GM21786 (cell line): ENCODE results near the gene TRPM3.

Experiments used
- ATAC-seq: cut with Tn5 transposase; IDR thresholded peaks from one replicate; pipeline ENCODE4 v1.9.1; 2021; ENCODE audit not compliant: unreplicated experiment

Gene TRPM3

GRCh38 chr9:71105192-71105591 lies 16.2 kb downstream of the TRPM3 start:
- ATAC-seq: no peak

DNA sequence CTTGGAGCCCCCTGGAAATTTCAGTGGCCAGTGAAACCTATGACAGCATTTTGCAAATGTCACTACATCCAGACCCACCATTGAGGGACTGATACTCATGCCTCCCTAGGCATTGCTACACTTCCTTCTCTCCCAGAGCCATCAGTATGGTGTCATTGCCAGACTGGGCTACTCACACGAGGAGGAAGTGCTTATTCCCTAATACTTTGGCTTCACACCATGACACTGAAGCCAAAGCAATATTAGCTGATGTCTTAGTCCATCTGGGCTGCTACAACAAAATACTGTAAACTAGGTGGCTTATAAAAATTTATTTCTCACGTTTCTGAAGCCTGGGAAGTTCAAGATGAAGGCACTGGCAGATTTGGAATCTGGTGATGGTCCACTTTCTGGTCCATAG lies 22.6 kb downstream of the TRPM3 start:
- ATAC-seq: no peak

- ATAC-seq: no peak
Observed at GRCh38 chr9:71097671-71098070, 23.8 kb downstream of the TRPM3 start.

DNA sequence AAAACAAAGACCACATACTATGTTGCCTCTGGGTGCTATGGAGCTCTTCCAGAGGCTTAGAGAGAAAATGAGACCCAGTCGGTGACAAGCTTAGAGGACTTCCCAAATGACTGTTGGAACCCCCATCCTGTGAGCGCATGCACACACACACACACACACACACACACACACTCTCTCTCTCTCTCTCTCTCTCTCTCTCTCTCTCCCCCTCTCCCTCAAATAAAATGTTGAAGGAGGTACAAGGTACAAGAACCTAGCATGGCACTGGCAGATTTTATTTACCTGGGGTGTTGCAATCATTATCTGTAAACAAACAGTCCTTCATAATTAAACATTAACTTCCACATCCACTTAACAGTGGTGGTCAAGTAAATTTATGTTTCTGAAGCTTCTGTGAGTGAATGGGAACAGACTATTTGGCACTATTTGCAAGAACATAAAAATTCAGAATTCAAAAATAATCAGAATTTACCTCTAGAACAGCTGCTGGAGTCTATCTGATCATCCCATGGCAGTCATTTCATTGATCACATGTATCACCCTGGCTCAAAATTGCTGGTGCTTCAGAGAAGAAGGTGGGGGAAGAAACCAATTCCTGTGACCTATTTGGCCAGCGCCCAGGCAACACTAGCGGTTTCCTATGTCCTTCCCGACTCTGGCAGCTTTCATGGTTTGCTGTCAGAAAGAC lies 24.9 kb downstream of the TRPM3 start:
- no peak for ATAC-seq

DNA sequence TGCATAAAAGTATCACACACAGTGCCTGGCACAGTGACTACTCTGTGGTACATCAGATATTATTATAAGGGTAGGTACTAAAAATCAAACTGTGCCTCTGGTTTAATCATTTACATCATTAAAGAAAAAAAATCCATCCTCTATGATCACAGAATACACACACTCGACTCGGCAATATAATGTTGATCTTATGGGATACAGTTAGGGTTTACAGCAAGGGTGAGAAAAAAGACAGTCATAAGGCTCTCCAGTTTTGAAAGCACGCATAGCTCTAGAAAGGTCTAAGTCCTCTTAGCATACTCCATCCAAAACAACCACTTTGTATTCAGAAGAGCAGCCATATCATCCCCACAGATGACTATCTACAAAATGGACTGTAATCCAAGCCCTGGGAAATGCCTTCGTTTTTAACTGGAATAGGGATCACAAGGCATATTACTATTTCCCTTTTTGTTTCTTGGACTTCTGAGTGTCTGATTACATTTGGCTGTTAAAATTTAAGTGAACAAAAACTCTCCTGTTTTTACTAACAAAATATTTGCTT lies 26.6 kb downstream of the TRPM3 start:
- ATAC-seq: no peak

DNA sequence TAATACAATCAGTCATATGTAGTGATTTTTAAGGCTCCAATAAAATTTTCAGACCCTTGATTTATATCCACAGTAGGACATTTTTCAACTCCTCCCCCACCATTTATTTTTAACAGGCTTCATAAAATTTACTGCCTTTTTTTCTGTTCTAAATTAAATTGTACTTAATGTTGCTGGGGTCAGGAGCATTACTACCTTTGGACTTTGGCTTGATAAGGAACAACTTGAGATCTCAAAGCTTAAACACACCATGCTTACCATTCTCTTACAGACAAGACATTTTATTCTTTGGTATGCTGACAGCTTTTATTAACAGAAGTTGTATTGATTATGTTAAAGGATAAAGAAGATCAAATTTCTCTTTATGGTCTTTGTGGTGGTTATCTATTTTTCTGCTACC lies 30.5 kb downstream of the TRPM3 start:
- ATAC-seq: no peak

DNA sequence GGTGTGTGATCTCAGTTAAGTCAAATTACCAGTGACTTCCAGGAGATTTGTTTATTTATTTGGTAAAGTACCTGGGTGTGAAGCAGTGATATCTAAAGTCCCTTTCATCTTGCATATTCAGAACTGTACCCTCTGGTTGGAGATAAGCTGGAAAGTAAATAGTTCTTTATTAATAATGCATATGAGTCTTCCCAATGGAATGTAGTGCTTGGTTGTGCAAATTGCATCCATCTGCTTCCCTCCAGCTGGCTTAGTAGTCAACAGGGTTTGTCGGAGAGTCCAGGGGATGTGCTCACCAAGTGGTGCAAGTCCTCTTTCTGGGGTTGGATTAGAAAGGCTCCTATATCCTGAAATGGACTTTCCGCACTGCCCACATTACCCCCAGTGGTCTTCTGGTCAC lies 42.0 kb downstream of the TRPM3 start:
- ATAC-seq: no peak

DNA sequence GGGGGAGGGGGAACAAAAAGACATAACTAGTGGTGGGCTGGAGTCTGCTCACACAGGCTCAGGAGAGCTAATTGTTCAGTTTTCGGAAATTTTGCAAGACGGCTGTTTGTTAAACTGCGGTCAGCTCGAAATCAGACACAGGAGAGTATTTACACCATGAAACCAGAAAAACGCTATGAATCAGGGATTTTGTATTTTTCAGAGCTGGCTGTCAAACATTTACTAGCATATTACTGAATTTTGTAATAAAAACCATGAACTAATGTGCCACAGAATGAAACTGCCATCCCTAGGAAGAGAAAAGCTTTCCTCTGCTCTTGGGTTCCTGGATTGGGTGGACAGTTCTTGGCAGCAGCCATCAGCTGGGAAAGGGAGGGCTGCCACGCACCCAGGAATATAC lies 45.3 kb downstream of the TRPM3 start:
- no peak for ATAC-seq

GRCh38 chr9:71073494-71073893 lies 47.9 kb downstream of the TRPM3 start:
- ATAC-seq: no peak

- ATAC-seq: no peak
Observed at GRCh38 chr9:71072587-71072986, 48.8 kb downstream of the TRPM3 start.

- no peak for ATAC-seq
Observed at GRCh38 chr9:71071633-71072032, 49.8 kb downstream of the TRPM3 start.

- no peak for ATAC-seq
Observed at GRCh38 chr9:71058660-71059059, 62.8 kb downstream of the TRPM3 start.

DNA sequence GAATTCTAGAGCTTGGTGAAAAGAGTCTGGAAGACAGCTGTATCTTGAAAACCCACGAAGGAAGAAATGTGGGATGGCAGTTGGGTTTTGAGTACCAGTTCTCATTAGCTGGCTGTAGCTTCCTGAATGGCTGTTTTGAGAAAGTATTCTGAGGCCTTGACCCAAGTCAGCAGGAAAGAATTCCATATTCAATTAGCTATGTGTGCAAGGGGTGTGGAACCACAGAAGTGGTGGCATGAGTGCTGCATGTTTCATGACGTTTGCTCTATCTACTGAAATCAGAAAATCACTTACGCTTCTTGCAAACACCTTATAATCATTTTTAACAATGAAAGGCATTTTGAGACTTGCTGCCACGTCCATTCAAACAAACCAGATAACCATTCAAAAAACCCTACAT lies 69.1 kb downstream of the TRPM3 start:
- no peak for ATAC-seq

DNA sequence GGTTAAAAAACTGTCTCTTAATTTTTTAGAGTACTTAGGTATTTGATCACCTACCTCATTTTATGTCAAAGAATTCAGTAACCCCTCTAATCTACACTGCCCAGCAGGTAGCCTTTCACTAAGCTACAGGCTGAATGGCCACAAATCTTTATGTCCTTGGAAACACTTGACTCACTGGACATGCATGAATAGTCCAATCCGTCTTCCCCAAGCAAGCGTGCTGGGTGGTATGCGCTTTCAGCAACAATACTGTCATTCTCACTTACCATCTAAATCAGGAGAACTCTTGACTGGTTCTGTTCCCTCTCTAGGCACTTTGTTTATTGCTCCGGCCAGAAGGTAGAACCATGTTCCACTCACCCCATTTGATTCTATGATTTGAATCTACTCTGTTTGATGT lies 73.1 kb downstream of the TRPM3 start:
- ATAC-seq: no peak

- ATAC-seq: no peak
Observed at GRCh38 chr9:71042448-71042990, 78.9 kb downstream of the TRPM3 start.

DNA sequence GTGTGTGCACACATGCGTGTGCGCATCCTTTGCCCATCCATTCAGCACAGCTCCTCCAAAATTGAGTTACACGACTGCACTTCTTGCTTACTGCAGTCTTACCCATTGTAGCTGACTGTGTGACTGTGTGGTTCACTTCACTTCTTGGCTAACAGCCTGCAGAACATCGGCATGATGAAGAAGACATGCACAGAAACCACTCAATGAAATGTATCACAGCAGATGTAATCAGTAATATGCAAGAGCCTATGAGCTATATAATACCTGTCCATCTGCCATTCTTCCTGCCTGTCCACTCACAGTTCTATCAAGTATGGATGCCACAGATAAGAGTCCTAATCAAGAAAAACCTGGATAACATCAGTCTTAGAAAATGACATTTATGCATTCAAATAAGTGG lies 83.9 kb downstream of the TRPM3 start:
- ATAC-seq: no peak

- ATAC-seq: no peak
Observed at GRCh38 chr9:71036501-71036900, 84.9 kb downstream of the TRPM3 start.

GRCh38 chr9:71032779-71033178 lies 88.6 kb downstream of the TRPM3 start:
- ATAC-seq: no peak

DNA sequence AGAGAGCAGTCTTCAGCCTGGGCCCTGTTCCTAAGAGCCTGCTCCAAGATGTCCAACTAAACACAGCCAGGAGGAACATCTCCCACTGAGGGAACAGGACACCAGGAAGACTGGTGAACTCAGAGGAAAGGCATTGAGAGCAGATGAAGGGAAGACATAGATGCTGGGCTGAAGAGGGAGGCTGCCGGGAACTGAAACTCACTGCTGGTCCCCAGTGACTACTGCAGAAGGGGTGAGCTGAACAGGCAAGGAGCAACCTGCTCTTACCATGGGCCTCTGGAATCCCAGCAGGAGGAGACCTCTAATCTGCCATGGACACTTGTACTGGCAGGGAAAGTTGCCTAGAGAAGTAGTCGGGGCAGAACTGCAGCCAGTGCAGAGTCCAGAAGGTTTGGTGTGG lies 95.7 kb downstream of the TRPM3 start:
- no peak for ATAC-seq

DNA sequence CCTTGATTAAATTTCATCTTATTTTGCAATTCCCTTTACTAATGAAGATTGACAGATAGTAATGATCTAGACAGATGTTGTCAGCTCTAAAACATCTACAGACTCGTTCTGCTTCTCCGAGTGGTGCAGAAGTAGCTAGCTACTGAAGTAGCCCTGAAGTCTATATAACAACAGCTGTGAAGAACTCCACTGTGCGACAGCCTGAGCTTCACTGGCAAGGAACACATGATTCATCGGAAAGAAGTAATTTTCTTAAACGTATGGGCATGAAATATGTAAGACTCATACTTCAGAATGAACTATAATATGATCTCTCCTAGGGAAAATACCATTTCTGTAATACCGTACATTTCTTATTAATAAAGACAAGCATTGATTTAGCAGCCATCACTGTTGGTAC lies 96.2 kb downstream of the TRPM3 start:
- ATAC-seq: no peak

- ATAC-seq: no peak
Observed at GRCh38 chr9:71010258-71010657, 111.2 kb downstream of the TRPM3 start.

DNA sequence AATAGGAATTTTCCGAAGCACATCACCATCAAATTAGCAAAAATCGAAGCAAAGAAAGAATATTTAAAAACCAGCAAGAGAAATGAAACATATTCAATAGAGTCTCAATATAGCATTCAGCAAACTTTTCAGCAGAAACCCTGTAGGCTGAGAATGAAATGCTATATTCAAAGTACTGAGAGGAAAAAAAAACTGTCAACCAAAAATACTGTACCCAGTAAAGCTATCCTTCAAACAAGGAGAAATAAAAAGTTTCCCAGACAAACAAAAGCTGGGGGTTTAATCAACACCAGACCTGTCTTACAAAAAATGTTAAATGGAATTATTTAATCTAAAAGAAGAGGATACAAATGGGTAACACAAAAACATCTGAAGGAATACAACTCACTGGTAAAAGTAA lies 116.0 kb downstream of the TRPM3 start:
- ATAC-seq: no peak

- no peak for ATAC-seq
Observed at GRCh38 chr9:71004196-71004595, 117.2 kb downstream of the TRPM3 start.
